ENCODE results near the gene WDR86.

DNA sequence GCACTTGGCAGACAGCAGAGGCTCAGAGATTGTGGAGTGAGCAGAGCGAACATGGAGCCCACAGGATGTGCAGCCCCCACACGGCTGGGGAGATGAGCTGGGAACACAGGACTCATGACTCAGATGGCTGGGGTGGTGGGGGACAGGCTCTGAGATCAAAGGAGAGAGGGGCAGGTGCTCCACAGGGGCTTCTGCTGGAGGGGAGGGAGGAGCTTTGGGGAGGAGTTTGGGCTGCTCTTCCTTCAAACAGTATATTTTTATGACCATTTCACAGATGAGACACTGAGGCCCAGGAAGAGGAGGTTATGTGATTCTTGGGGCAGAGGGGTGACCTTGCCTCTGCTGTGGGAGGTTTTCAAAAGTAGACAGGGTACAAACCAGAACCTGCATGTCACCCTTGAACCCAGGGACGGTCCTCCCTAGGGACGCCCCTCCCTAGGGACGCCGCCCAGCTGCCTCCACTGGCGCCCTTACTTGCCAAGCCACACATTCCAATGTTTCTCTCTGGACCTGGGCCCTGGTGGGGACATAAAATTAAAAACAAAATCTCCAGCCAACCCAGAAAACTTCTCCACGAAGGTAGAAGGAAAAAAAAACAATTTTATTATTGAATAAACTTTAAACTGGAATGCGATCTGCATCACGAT, 31.1 kb upstream of the WDR86 start:
- no peak for TF ChIP-seq EZH2 (IDR thresholded peaks at IDR 0.05; ENCODE audit: insufficient read depth, poor library complexity, severe bottlenecking)
- no peak for TF ChIP-seq EZH2phosphoT487 (IDR thresholded peaks at IDR 0.05; ENCODE audit: insufficient read depth, low read depth)
